A673 (cell line): ENCODE measurements around the gene MAMSTR. TPM values are rescaled to one million over a fixed set of nuclear protein-coding genes. Genes with fewer than 3 reads are reported as not detected.

ENCODE experiments used
- BruUV-seq: library from RNA; stranded (reverse); fragments of 400-500 nt; replicated peaks from 2 replicates; lab custom pipeline; 2021; lab: Mats Ljungman, UMichigan
- CTCF ChIA-PET: fragments of 300-600 bp; sonication (Branson Sonifier 250); formaldehyde crosslinking; loops from one replicate; lab custom pipeline; 2022; ENCODE audit warnings: antibody characterized with exemption; lab: Charles Lee
- POLR2A ChIA-PET: fragments of 300-600 bp; sonication (Branson Sonifier 250); formaldehyde crosslinking; loops from one replicate; lab custom pipeline; 2022; ENCODE audit warnings: antibody characterized with exemption; ENCODE audit not compliant: low non-redundant PET; lab: Charles Lee
- DNase-seq: peaks from one replicate; pipeline ENCODE4 v3.0.0-alpha.2; 2015; ENCODE audit warnings: low spot score
- H3K27ac ChIP-seq: fragments of 200-600 bp; sonication (generic); 2 replicates; pipeline ENCODE4 v1.5.1; 2016; ENCODE audit warnings: mixed run types, low read depth, mild to moderate bottlenecking, mixed read lengths, antibody characterized with exemption, low read length; ENCODE audit not compliant: poor library complexity, severe bottlenecking
- H3K27me3 ChIP-seq: fragments of 200-600 bp; sonication (generic); replicated peaks from 2 replicates; pipeline ENCODE4 v1.6.1; 2017; ENCODE audit warnings: mixed run types, low read depth, mild to moderate bottlenecking, mixed read lengths, antibody characterized with exemption, low read length; ENCODE audit not compliant: insufficient read depth, poor library complexity
- H3K36me3 ChIP-seq: fragments of 200-600 bp; sonication (generic); 2 replicates; pipeline ENCODE4 v1.6.1; 2016; ENCODE audit warnings: mixed run types, mild to moderate bottlenecking, mixed read lengths, antibody characterized with exemption, low read length; ENCODE audit not compliant: insufficient read depth, poor library complexity, severe bottlenecking
- H3K4me1 ChIP-seq: fragments of 200-600 bp; sonication (generic); 2 replicates; pipeline ENCODE4 v1.6.1; 2017; ENCODE audit warnings: mixed run types, mild to moderate bottlenecking, mixed read lengths, antibody characterized with exemption, low read length; ENCODE audit not compliant: insufficient read depth, poor library complexity, severe bottlenecking
- H3K4me3 ChIP-seq: fragments of 200-600 bp; sonication (generic); 2 replicates; pipeline ENCODE4 v1.5.1; 2016; ENCODE audit warnings: low read depth, mixed run types, mild to moderate bottlenecking, mixed read lengths, low read length; ENCODE audit not compliant: poor library complexity, severe bottlenecking
- H3K9me3 ChIP-seq: fragments of 200-600 bp; sonication (generic); 2 replicates; pipeline ENCODE4 v1.6.1; 2016; ENCODE audit warnings: mixed run types, low read depth, mild to moderate bottlenecking, mixed read lengths, antibody characterized with exemption, low read length; ENCODE audit not compliant: poor library complexity, severe bottlenecking
- CTCF ChIP-seq: fragments of 300-800, 200-600 bp; sonication (generic); conservative IDR thresholded peaks from 2 replicates; pipeline ENCODE4 v1.5.1; 2017; ENCODE audit warnings: low read depth, mild to moderate bottlenecking, antibody characterized with exemption, low read length, moderate library complexity, mixed read lengths
- EZH2 ChIP-seq: fragments of 200-600 bp; sonication (generic); IDR thresholded peaks from 2 replicates; pipeline ENCODE4 v1.6.1; 2017; ENCODE audit warnings: borderline replicate concordance, low read depth, mild to moderate bottlenecking, mixed read lengths, antibody characterized with exemption, low read length; ENCODE audit not compliant: poor library complexity, severe bottlenecking
- intact Hi-C: fragments of 100-400 bp; cut with micrococcal nuclease; formaldehyde crosslinking; loops from one replicate; pipeline ENCODE4 v1.10.0; 2022; ENCODE audit not compliant: unreplicated experiment
- total RNA-seq: library from RNA; stranded (reverse); gene quantifications from 2 replicates; pipeline ENCODE4 v1.2.3, GENCODE V29; 2021

MAMSTR gene
- total RNA-seq, 1 experiment from 2014 or later = 4.7 TPM

GRCh38 chr19:48705431-48705830 lies 14.1 kb downstream of the MAMSTR start:
- no peaks in the 10 kb centered on the region for H3K9me3 ChIP-seq
- CTCF ChIA-PET = no interaction called here
- no peaks in the 10 kb centered on the region for H3K27me3 ChIP-seq
- H3K4me3 ChIP-seq = no peak overlapping the region
- no peak overlapping the region for H3K27ac ChIP-seq
- no peaks in the 10 kb centered on the region for H3K4me1 ChIP-seq
- no TSS peak for BruUV-seq
- POLR2A ChIA-PET = no interaction called here
- intact Hi-C loops = no loop called here
- DNase-seq = no peak
- no peak for TF ChIP-seq CTCF
- no peak for TF ChIP-seq EZH2
- H3K36me3 ChIP-seq = no peaks in the 10 kb centered on the region

DNA sequence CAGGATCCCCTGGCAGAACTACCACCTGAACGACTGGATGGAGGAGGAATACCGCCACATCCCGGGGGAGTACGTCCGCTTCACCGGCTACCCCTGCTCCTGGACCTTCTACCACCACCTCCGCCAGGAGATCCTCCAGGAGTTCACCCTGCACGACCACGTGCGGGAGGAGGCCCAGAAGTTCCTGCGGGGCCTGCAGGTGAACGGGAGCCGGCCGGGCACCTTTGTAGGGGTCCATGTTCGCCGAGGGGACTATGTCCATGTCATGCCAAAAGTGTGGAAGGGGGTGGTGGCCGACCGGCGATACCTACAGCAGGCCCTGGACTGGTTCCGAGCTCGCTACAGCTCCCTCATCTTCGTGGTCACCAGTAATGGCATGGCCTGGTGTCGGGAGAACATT lies 16.2 kb downstream of the MAMSTR start:
- Histone ChIP-seq H3K27ac (no peak overlapping the region), H3K9me3 (no peaks in the 10 kb centered on the region), H3K27me3 (no peaks in the 10 kb centered on the region), H3K36me3 (no peaks in the 10 kb centered on the region), H3K4me3 (no peak overlapping the region), H3K4me1 (no peaks in the 10 kb centered on the region)
- intact Hi-C loops = no loop called here
- ChIA-PET POLR2A (no interaction called here), CTCF (no interaction called here)
- DNase-seq = no peak
- BruUV-seq = no TSS peak
- no peak for TF ChIP-seq CTCF
- TF ChIP-seq EZH2 = no peak

DNA sequence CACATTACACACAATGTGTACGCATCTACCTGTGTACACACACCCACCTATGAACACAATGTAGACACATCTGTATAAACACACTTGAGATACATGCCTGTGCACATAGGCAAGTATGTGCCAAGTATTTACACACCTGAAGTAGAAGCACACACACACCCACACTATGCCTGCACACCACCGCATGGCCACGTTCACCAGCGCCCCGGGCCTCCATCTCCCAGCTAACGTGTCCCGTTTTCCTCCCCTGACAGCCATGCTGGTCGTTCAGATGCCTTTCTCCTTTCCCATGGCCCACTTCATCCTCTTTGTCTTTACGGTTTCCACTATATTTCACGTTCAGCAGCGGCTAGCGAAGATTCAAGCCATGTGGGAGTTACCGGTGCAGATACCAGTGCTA lies 16.8 kb downstream of the MAMSTR start:
- intact Hi-C loops = no loop called here
- ChIA-PET POLR2A (no interaction called here), CTCF (no interaction called here)

More for the DNA sequence above, 16.8 kb downstream of the MAMSTR start:
- Histone ChIP-seq H3K4me1 (no peaks in the 10 kb centered on the region), H3K9me3 (no peaks in the 10 kb centered on the region), H3K4me3 (no peak overlapping the region), H3K36me3 (no peaks in the 10 kb centered on the region), H3K27me3 (no peaks in the 10 kb centered on the region), H3K27ac (no peak overlapping the region)
- no peak for DNase-seq
- TF ChIP-seq CTCF (no peak), EZH2 (no peak)
- no TSS peak for BruUV-seq
